HepG2 (cell line): ENCODE measurements around the gene CPT1C. TPM values are rescaled to one million over a fixed set of nuclear protein-coding genes. Genes with fewer than 3 reads are reported as not detected.

Source experiments
- ARID2 ChIP-seq: sonication (generic); formaldehyde crosslinking; IDR thresholded peaks from 2 replicates; pipeline ENCODE4 v1.8.1; 2022; ENCODE audit warnings: mild to moderate bottlenecking, missing genetic modification reagents, borderline replicate concordance
- ARNT ChIP-seq: fragments of 450-650 bp; IDR thresholded peaks from 2 replicates; pipeline ENCODE4 v1.6.1; 2017
- ATF1 ChIP-seq: IDR thresholded peaks from 2 replicates; pipeline ENCODE4 v1.6.1; 2016; ENCODE audit warnings: mild to moderate bottlenecking, control low read depth
- CHD4 ChIP-seq: fragments of 200-600 bp; sonication (generic); IDR thresholded peaks from 2 replicates; pipeline ENCODE4 v1.7.0; 2017; ENCODE audit warnings: mild to moderate bottlenecking, low read length, borderline replicate concordance
- FOXO1 ChIP-seq: sonication (generic); formaldehyde crosslinking; IDR thresholded peaks from 2 replicates; pipeline ENCODE4 v1.4.0; 2020; ENCODE audit warnings: missing genetic modification reagents
- HHEX ChIP-seq: IDR thresholded peaks from 2 replicates; pipeline ENCODE4 v1.6.1; 2016; ENCODE audit warnings: control low read depth
- MXD3 ChIP-seq: IDR thresholded peaks from 2 replicates; pipeline ENCODE4 v1.6.1; 2016; ENCODE audit warnings: mild to moderate bottlenecking, missing biosample characterization, missing genetic modification reagents
- NFAT5 ChIP-seq: sonication (generic); formaldehyde crosslinking; IDR thresholded peaks from 2 replicates; pipeline ENCODE4 v1.4.0; 2020; ENCODE audit warnings: missing genetic modification reagents
- RXRA ChIP-seq: sonication (generic); formaldehyde crosslinking; IDR thresholded peaks from 2 replicates; pipeline ENCODE4 v1.5.1; 2020; ENCODE audit warnings: missing genetic modification reagents
- SRSF9 ChIP-seq: fragments of 200-400 bp; formaldehyde crosslinking; IDR thresholded peaks from 2 replicates; pipeline ENCODE4 v1.6.1; 2018; ENCODE audit warnings: borderline replicate concordance, mild to moderate bottlenecking, low read depth, low read length; ENCODE audit not compliant: insufficient read depth, poor library complexity, severe bottlenecking
- ZFY ChIP-seq: sonication (generic); formaldehyde crosslinking; IDR thresholded peaks from 2 replicates; pipeline ENCODE4 v1.4.0; 2020; ENCODE audit warnings: missing genetic modification reagents
- ZNF205 ChIP-seq: IDR thresholded peaks from 2 replicates; pipeline ENCODE4 v1.6.1; 2018; ENCODE audit warnings: missing biosample characterization, missing genetic modification reagents
- ZNF431 ChIP-seq: sonication (generic); formaldehyde crosslinking; IDR thresholded peaks from 2 replicates; pipeline ENCODE4 v1.9.0; 2022; ENCODE audit warnings: missing genetic modification reagents, low read depth, mild to moderate bottlenecking, borderline replicate concordance
- ZNF446 ChIP-seq: sonication (generic); formaldehyde crosslinking; IDR thresholded peaks from 2 replicates; pipeline ENCODE4 v1.5.0; 2020; ENCODE audit warnings: mild to moderate bottlenecking, missing genetic modification reagents
- ZNF619 ChIP-seq: sonication (generic); formaldehyde crosslinking; IDR thresholded peaks from 2 replicates; pipeline ENCODE4 v1.4.0; 2020; ENCODE audit warnings: mild to moderate bottlenecking, missing genetic modification reagents
- ZNF788 ChIP-seq: sonication (generic); formaldehyde crosslinking; IDR thresholded peaks from 2 replicates; pipeline ENCODE4 v1.5.0; 2020; ENCODE audit warnings: mild to moderate bottlenecking, missing genetic modification reagents, borderline replicate concordance
- polyA plus RNA-seq, 8 experiments: library from polyadenylated mRNA; depleted of rRNA in 3 of 8; stranded (reverse) in 7 of 8; unstranded in 1 of 8; fragments of >200 nt; fragmentation: Illumina TruSeq in 4 of 8; extraction: Trizol in 4 of 8; gene quantifications; 2 replicates each; pipeline versions ENCODE4 v1.2.1 to v1.2.3, GENCODE V29; 2011 to 2016; ENCODE audit warnings: low read depth in 4 of 8, missing spikeins in 1 of 8, mixed read lengths in 1 of 8; ENCODE audit not compliant: insufficient read depth in 1 of 8
- total RNA-seq, 5 experiments: library from RNA; depleted of rRNA; stranded (reverse); fragments of >200 nt; fragmentation: Illumina TruSeq; extraction: Trizol; gene quantifications; 2 replicates each; pipeline ENCODE4 v1.2.3, GENCODE V29; 2016; ENCODE audit warnings: low read depth in 1 of 5
- TF ChIP-seq, protein P1 (sequence below): fragments of 450-650 bp; IDR thresholded peaks from 2 replicates; pipeline ENCODE4 v1.6.1; 2016
- TF ChIP-seq, protein P2 (sequence below): sonication (generic); formaldehyde crosslinking; conservative IDR thresholded peaks from 2 replicates; pipeline ENCODE4 v1.4.0; 2020; ENCODE audit warnings: missing genetic modification reagents
- TF ChIP-seq, protein P3 (sequence below): sonication (generic); formaldehyde crosslinking; IDR thresholded peaks from 2 replicates; pipeline ENCODE4 v1.4.0; 2020; ENCODE audit warnings: missing genetic modification reagents

The CPT1C gene
- total and polyA plus RNA-seq, 2 of the 13 experiments (the other 11 are each of a cell fraction or from before 2014, with no cell fraction given): 0.18 TPM; not detected in 1

DNA sequence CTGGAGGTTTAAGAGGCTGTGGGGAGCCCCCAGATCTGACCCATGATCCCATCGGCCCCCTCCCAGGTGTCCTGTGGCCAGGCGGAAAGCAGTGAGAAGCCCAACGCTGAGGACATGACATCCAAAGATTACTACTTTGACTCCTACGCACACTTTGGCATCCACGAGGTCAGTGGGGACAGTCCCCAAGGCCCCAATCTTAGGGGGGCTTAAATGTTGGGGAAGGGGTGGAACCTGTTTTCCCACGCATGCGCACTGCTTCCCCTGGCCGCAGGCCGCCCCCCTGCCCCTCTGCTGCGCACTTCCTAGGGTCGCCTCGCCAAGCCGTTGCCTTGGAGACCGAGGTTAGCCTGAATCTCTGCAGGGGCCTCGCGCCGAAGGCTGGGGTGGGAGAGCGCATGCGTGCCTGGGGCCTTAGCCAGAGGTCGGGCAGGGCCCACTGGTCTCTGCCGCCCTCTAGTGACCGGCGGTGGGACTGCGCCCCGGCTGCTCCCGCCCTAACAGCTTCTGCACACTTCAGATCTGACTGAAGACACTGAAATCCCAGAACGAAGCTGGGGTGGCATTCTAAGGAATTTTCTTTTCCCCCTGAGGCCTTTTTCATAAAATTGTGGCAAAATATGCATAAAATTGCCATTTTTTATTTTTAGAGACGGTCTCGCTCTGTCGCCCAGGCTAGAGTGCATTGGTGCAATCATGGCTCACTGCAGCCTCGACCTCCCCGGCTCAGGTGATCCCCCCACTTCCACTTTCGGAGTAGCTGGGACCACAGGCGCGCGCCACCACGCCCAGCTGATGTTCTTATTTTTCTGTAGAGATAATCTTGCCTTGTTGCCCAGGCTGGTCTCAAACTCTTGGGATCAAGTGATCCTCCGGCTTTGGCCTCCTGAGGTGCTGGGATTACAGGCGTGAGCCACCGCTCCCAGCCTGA, 10.2 kb upstream of the CPT1C start (continued):
- TF ChIP-seq NFAT5 (CRISPR knock-in tag): no peak
- TF ChIP-seq, protein P1, sequence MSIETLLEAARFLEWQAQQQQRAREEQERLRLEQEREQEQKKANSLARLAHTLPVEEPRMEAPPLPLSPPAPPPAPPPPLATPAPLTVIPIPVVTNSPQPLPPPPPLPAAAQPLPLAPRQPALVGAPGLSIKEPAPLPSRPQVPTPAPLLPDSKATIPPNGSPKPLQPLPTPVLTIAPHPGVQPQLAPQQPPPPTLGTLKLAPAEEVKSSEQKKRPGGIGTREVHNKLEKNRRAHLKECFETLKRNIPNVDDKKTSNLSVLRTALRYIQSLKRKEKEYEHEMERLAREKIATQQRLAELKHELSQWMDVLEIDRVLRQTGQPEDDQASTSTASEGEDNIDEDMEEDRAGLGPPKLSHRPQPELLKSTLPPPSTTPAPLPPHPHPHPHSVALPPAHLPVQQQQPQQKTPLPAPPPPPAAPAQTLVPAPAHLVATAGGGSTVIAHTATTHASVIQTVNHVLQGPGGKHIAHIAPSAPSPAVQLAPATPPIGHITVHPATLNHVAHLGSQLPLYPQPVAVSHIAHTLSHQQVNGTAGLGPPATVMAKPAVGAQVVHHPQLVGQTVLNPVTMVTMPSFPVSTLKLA: no peak
- TF ChIP-seq ZNF788 (CRISPR knock-in tag): peak; percentile 61; the same call in 1 of the 2 replicates
- TF ChIP-seq FOXO1 (CRISPR knock-in tag): no peak
- TF ChIP-seq, protein P2, sequence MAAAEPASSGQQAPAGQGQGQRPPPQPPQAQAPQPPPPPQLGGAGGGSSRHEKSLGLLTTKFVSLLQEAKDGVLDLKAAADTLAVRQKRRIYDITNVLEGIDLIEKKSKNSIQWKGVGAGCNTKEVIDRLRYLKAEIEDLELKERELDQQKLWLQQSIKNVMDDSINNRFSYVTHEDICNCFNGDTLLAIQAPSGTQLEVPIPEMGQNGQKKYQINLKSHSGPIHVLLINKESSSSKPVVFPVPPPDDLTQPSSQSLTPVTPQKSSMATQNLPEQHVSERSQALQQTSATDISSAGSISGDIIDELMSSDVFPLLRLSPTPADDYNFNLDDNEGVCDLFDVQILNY: 0 out of 2 replicates have a peak, but pooled peaks have one; percentile 17
- TF ChIP-seq ZFY (CRISPR knock-in tag): peak; percentile 55; the same call in 1 of the 2 replicates
- no peak for TF ChIP-seq ATF1 (CRISPR knock-in tag)
- TF ChIP-seq MXD3 (CRISPR knock-in tag): 0 out of 2 replicates have a peak, but pooled peaks have one; percentile 31
- TF ChIP-seq SRSF9: no peak
- TF ChIP-seq, protein P3, sequence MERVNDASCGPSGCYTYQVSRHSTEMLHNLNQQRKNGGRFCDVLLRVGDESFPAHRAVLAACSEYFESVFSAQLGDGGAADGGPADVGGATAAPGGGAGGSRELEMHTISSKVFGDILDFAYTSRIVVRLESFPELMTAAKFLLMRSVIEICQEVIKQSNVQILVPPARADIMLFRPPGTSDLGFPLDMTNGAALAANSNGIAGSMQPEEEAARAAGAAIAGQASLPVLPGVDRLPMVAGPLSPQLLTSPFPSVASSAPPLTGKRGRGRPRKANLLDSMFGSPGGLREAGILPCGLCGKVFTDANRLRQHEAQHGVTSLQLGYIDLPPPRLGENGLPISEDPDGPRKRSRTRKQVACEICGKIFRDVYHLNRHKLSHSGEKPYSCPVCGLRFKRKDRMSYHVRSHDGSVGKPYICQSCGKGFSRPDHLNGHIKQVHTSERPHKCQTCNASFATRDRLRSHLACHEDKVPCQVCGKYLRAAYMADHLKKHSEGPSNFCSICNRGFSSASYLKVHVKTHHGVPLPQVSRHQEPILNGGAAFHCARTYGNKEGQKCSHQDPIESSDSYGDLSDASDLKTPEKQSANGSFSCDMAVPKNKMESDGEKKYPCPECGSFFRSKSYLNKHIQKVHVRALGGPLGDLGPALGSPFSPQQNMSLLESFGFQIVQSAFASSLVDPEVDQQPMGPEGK (CRISPR knock-in tag): peak; percentile 31; the same call in 1 of the 2 replicates
- no peak for TF ChIP-seq CHD4
- TF ChIP-seq ARNT: no peak
- no peak for TF ChIP-seq ARID2 (CRISPR knock-in tag)
- no peak for TF ChIP-seq ZNF446 (CRISPR knock-in tag)
- TF ChIP-seq ZNF431: no peak
- TF ChIP-seq RXRA (CRISPR knock-in tag): peak; percentile 53; the same call in 1 of the 2 replicates
- TF ChIP-seq ZNF205: no peak
- TF ChIP-seq HHEX (CRISPR knock-in tag): no peak
- TF ChIP-seq ZNF619 (CRISPR knock-in tag): 0 out of 2 replicates have a peak, but pooled peaks have one; percentile 29
